Thyroid gland (tissue), 4 donors: ENCODE results near the gene ISX.

Experiments
- POLR2A ChIP-seq, 2 donors: fragments of 450-650 bp; IDR thresholded peaks; one replicate each; pipeline ENCODE4 v1.6.1; 2017; ENCODE audit warnings: antibody characterized with exemption in 2 of 2, mild to moderate bottlenecking in 2 of 2, moderate library complexity in 1 of 2
- TF ChIP-seq, protein P1 (sequence below), 6 experiments: fragments of 200-600 bp in 3 of 6; fragments of 450-650 bp in 3 of 6; sonication (generic) in 3 of 6; IDR thresholded peaks; one replicate each; pipeline ENCODE4 v1.5.1; 2016 to 2019; ENCODE audit warnings: antibody characterized with exemption in 6 of 6, mild to moderate bottlenecking in 2 of 6, inconsistent platforms in 1 of 6, moderate library complexity in 1 of 6

- TF ChIP-seq, protein P1, sequence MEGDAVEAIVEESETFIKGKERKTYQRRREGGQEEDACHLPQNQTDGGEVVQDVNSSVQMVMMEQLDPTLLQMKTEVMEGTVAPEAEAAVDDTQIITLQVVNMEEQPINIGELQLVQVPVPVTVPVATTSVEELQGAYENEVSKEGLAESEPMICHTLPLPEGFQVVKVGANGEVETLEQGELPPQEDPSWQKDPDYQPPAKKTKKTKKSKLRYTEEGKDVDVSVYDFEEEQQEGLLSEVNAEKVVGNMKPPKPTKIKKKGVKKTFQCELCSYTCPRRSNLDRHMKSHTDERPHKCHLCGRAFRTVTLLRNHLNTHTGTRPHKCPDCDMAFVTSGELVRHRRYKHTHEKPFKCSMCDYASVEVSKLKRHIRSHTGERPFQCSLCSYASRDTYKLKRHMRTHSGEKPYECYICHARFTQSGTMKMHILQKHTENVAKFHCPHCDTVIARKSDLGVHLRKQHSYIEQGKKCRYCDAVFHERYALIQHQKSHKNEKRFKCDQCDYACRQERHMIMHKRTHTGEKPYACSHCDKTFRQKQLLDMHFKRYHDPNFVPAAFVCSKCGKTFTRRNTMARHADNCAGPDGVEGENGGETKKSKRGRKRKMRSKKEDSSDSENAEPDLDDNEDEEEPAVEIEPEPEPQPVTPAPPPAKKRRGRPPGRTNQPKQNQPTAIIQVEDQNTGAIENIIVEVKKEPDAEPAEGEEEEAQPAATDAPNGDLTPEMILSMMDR (IDR thresholded peaks at IDR 0.05), result no peak
- TF ChIP-seq POLR2A (IDR thresholded peaks at IDR 0.05), result no peak
Observed at GRCh38 chr22:35051791-35052190, 14.2 kb upstream of the ISX start.
